ENCODE results near the gene VAC14.

The VAC14 gene

GRCh38 chr16:70721202-70721963 is 79.6 kb downstream of the VAC14 start:
- DNase-seq: no peak

- DNase-seq: no peak
These were observed 80.3 kb downstream of the VAC14 start for GRCh38 chr16:70720425-70721201.

GRCh38 chr16:70717065-70717464 is 83.9 kb downstream of the VAC14 start:
- DNase-seq: no peak

GRCh38 chr16:70715860-70716357 is 85.0 kb downstream of the VAC14 start:
- DNase-seq: no peak

- no peak for DNase-seq
These were observed 85.7 kb downstream of the VAC14 start for GRCh38 chr16:70715055-70715858.

- DNase-seq: no peak
These were observed 86.3 kb downstream of the VAC14 start for GRCh38 chr16:70714581-70715054.

GRCh38 chr16:70713824-70714223 is 87.1 kb downstream of the VAC14 start:
- DNase-seq: no peak

- DNase-seq: no peak
These were observed 87.6 kb downstream of the VAC14 start for GRCh38 chr16:70713342-70713741.

GRCh38 chr16:70712942-70713341 is 88.0 kb downstream of the VAC14 start:
- DNase-seq: no peak

GRCh38 chr16:70712359-70712758 is 88.6 kb downstream of the VAC14 start:
- DNase-seq: no peak

GRCh38 chr16:70711211-70712031 is 89.5 kb downstream of the VAC14 start:
- DNase-seq: no peak

GRCh38 chr16:70710422-70711210 is 90.3 kb downstream of the VAC14 start:
- DNase-seq: no peak

- DNase-seq: no peak
These were observed 91.0 kb downstream of the VAC14 start for GRCh38 chr16:70709942-70710341.

- no peak for DNase-seq
These were observed 91.5 kb downstream of the VAC14 start for GRCh38 chr16:70709457-70709856.

- DNase-seq: no peak
These were observed 92.4 kb downstream of the VAC14 start for GRCh38 chr16:70708366-70709246.

GRCh38 chr16:70706948-70707465 is 94.0 kb downstream of the VAC14 start:
- no peak for DNase-seq

- DNase-seq: no peak
These were observed 95.9 kb downstream of the VAC14 start for GRCh38 chr16:70705056-70705455.

GRCh38 chr16:70704586-70704985 is 96.4 kb downstream of the VAC14 start:
- no peak for DNase-seq

- no peak for DNase-seq
These were observed 97.0 kb downstream of the VAC14 start for GRCh38 chr16:70703835-70704381.

Data from NCI-H526 treated with DMSO at 0.1 percent for 48 hours (cell line).